K562 (cell line): Measurements from ENCODE around the gene MYL6B. TPM values are rescaled to one million over a fixed set of nuclear protein-coding genes. Genes with fewer than 3 reads are reported as not detected.

Experiments
- EP400 ChIP-seq: fragments of 450-650 bp; IDR thresholded peaks from 2 replicates; pipeline ENCODE4 v1.6.1; 2017; ENCODE audit warnings: antibody characterized with exemption, mild to moderate bottlenecking, moderate library complexity
- GABPB2 ChIP-seq: fragments of 250-450 bp; sonication (Bioruptor Pico); conservative IDR thresholded peaks from 2 replicates; pipeline ENCODE4 v1.5.1; 2021; ENCODE audit warnings: mild to moderate bottlenecking
- GTF2A2 ChIP-seq: IDR thresholded peaks from 2 replicates; pipeline ENCODE4 v1.6.1; 2016; ENCODE audit warnings: mild to moderate bottlenecking, missing genetic modification characterization, missing compliant biosample characterization
- MEF2A ChIP-seq: IDR thresholded peaks from 2 replicates; pipeline ENCODE4 v1.6.1; 2011; ENCODE audit warnings: low read depth, mild to moderate bottlenecking, low read length, moderate library complexity; ENCODE audit not compliant: control insufficient read depth
- NR2F6 ChIP-seq: fragments of 450-650 bp; formaldehyde crosslinking; IDR thresholded peaks from 2 replicates; pipeline ENCODE4 v1.4.0; 2020; ENCODE audit warnings: mild to moderate bottlenecking
- PHF21A ChIP-seq: fragments of 450-650 bp; IDR thresholded peaks from 2 replicates; pipeline ENCODE4 v1.6.1; 2017; ENCODE audit warnings: low read depth, borderline replicate concordance
- POLR2B ChIP-seq: fragments of 450-650 bp; IDR thresholded peaks from 2 replicates; pipeline ENCODE4 v1.6.1; 2018; ENCODE audit warnings: low read depth; ENCODE audit not compliant: partially characterized antibody
- PTTG1 ChIP-seq: fragments of 450-650 bp; IDR thresholded peaks from 2 replicates; pipeline ENCODE4 v1.6.1; 2016; ENCODE audit warnings: low read depth, mild to moderate bottlenecking, missing genetic modification characterization, missing compliant biosample characterization
- PURB ChIP-seq: sonication (generic); formaldehyde crosslinking; IDR thresholded peaks from 2 replicates; pipeline ENCODE4 v1.9.0; 2021; ENCODE audit warnings: low read depth, mild to moderate bottlenecking, missing genetic modification reagents
- RNF2 ChIP-seq: sonication (generic); IDR thresholded peaks from 2 replicates; pipeline ENCODE4 v1.6.1; 2016
- STAT5B ChIP-seq: fragments of 250-450 bp; sonication (Bioruptor Pico); IDR thresholded peaks from 2 replicates; pipeline ENCODE4 v1.8.0; 2021; ENCODE audit warnings: mild to moderate bottlenecking, inconsistent platforms
- WHSC1 ChIP-seq: IDR thresholded peaks from one replicate; pipeline ENCODE4 v1.6.1; 2012; ENCODE audit warnings: low read length, control low read depth, inconsistent platforms
- ZNF24 ChIP-seq: fragments of 450-650 bp; IDR thresholded peaks from 2 replicates; pipeline ENCODE4 v1.6.1; 2016
- ZNF583 ChIP-seq: fragments of 250-450 bp; sonication (Bioruptor Pico); IDR thresholded peaks from 2 replicates; pipeline ENCODE4 v1.4.0; 2020
- ZNF75A ChIP-seq: fragments of 450-650 bp; formaldehyde crosslinking; IDR thresholded peaks from 2 replicates; pipeline ENCODE4 v1.4.0; 2020; ENCODE audit warnings: mild to moderate bottlenecking
- polyA plus RNA-seq, 8 experiments: library from polyadenylated mRNA; depleted of rRNA in 4 of 8; stranded (reverse) in 5 of 8; unstranded in 3 of 8; fragments of >200 nt; fragmentation: Nextera tagmentation in 2 of 8; fragmentation: Illumina TruSeq in 1 of 8; extraction: Ambion mirVana in 2 of 8; extraction: Trizol in 1 of 8; gene quantifications; 2 replicates each; pipeline versions ENCODE4 v1.2.1 to v1.2.3, GENCODE V29; 2011 to 2014; ENCODE audit warnings: inconsistent platforms in 1 of 8, missing spikeins in 1 of 8
- total RNA-seq, 7 experiments: library from RNA; depleted of rRNA in 6 of 7; stranded (reverse); fragments of >200 nt in 6 of 7; fragmentation: Illumina TruSeq in 2 of 7; extraction: Trizol in 2 of 7; gene quantifications; 2 replicates each; pipeline versions ENCODE4 v1.2.1 to v1.2.3, GENCODE V29; 2011 to 2021; ENCODE audit warnings: low replicate concordance in 1 of 7
- TF ChIP-seq, protein P1 (sequence below): fragments of 250-450 bp; sonication (Bioruptor Pico); IDR thresholded peaks from 2 replicates; pipeline ENCODE4 v1.4.0; 2020
- TF ChIP-seq, protein P2 (sequence below): fragments of 150-350 bp; IDR thresholded peaks from 2 replicates; pipeline ENCODE4 v1.6.1; 2014; ENCODE audit warnings: low read depth, mild to moderate bottlenecking, low read length, borderline replicate concordance
- TF ChIP-seq, protein P3 (sequence below), 2 experiments: fragments of 250-450 bp in 1 of 2; fragments of 450-650 bp in 1 of 2; sonication (Bioruptor Pico) in 1 of 2; IDR thresholded peaks; 2 replicates each; pipeline versions ENCODE4 v1.6.1 to v1.8.0; 2016 to 2021; ENCODE audit warnings: mild to moderate bottlenecking in 2 of 2, moderate library complexity in 2 of 2, missing compliant biosample characterization in 1 of 2, missing genetic modification characterization in 1 of 2

MYL6B gene
- total and polyA plus RNA-seq, 9 of the 15 experiments (the other 6 are each of a cell fraction or from before 2014, with no cell fraction given), result 42.8 to 77.3 (median 68.6) TPM

DNA sequence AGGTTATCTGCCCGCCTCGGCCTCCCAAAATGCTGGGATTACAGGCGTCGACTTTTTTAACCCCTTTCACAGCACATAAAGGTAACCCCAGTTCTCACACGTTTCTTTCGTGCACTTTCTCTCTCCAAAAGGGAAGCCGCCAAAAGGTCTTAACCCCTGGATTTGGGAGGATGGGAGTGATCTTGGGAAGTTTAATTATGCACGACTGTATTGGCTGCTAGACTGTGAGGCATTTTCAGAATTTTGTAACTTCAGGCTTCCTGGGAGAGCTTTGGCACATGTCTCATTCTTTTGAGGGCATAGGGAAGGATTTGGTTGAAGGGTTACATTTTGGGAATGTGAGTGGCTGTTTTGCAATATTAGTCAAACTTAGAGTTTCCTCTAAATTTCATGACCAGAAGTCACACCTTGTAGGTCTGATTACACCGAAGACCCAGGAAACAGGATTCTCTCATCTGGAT, 38.3 kb downstream of the MYL6B start (continued):
- TF ChIP-seq, protein P1, sequence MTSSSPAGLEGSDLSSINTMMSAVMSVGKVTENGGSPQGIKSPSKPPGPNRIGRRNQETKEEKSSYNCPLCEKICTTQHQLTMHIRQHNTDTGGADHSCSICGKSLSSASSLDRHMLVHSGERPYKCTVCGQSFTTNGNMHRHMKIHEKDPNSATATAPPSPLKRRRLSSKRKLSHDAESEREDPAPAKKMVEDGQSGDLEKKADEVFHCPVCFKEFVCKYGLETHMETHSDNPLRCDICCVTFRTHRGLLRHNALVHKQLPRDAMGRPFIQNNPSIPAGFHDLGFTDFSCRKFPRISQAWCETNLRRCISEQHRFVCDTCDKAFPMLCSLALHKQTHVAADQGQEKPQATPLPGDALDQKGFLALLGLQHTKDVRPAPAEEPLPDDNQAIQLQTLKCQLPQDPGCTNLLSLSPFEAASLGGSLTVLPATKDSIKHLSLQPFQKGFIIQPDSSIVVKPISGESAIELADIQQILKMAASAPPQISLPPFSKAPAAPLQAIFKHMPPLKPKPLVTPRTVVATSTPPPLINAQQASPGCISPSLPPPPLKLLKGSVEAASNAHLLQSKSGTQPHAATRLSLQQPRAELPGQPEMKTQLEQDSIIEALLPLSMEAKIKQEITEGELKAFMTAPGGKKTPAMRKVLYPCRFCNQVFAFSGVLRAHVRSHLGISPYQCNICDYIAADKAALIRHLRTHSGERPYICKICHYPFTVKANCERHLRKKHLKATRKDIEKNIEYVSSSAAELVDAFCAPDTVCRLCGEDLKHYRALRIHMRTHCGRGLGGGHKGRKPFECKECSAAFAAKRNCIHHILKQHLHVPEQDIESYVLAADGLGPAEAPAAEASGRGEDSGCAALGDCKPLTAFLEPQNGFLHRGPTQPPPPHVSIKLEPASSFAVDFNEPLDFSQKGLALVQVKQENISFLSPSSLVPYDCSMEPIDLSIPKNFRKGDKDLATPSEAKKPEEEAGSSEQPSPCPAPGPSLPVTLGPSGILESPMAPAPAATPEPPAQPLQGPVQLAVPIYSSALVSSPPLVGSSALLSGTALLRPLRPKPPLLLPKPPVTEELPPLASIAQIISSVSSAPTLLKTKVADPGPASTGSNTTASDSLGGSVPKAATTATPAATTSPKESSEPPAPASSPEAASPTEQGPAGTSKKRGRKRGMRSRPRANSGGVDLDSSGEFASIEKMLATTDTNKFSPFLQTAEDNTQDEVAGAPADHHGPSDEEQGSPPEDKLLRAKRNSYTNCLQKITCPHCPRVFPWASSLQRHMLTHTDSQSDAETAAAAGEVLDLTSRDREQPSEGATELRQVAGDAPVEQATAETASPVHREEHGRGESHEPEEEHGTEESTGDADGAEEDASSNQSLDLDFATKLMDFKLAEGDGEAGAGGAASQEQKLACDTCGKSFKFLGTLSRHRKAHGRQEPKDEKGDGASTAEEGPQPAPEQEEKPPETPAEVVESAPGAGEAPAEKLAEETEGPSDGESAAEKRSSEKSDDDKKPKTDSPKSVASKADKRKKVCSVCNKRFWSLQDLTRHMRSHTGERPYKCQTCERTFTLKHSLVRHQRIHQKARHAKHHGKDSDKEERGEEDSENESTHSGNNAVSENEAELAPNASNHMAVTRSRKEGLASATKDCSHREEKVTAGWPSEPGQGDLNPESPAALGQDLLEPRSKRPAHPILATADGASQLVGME (CRISPR knock-in tag), result no peak
- TF ChIP-seq, protein P2, sequence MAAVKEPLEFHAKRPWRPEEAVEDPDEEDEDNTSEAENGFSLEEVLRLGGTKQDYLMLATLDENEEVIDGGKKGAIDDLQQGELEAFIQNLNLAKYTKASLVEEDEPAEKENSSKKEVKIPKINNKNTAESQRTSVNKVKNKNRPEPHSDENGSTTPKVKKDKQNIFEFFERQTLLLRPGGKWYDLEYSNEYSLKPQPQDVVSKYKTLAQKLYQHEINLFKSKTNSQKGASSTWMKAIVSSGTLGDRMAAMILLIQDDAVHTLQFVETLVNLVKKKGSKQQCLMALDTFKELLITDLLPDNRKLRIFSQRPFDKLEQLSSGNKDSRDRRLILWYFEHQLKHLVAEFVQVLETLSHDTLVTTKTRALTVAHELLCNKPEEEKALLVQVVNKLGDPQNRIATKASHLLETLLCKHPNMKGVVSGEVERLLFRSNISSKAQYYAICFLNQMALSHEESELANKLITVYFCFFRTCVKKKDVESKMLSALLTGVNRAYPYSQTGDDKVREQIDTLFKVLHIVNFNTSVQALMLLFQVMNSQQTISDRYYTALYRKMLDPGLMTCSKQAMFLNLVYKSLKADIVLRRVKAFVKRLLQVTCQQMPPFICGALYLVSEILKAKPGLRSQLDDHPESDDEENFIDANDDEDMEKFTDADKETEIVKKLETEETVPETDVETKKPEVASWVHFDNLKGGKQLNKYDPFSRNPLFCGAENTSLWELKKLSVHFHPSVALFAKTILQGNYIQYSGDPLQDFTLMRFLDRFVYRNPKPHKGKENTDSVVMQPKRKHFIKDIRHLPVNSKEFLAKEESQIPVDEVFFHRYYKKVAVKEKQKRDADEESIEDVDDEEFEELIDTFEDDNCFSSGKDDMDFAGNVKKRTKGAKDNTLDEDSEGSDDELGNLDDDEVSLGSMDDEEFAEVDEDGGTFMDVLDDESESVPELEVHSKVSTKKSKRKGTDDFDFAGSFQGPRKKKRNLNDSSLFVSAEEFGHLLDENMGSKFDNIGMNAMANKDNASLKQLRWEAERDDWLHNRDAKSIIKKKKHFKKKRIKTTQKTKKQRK, result no peak
- TF ChIP-seq PTTG1 (tag) (no peak), ZNF75A (CRISPR knock-in tag) (no peak), PURB (no peak), ZNF24 (no peak), GTF2A2 (tag) (no peak), POLR2B (no peak), STAT5B (CRISPR knock-in tag) (no peak), NR2F6 (no peak), ZNF583 (CRISPR knock-in tag) (0 out of 2 replicates have a peak, but pooled peaks have one; percentile 40), MEF2A (no peak), GABPB2 (CRISPR knock-in tag) (no peak), EP400 (no peak), WHSC1 (no peak), RNF2 (no peak), PHF21A (no peak)
- TF ChIP-seq, protein P3, sequence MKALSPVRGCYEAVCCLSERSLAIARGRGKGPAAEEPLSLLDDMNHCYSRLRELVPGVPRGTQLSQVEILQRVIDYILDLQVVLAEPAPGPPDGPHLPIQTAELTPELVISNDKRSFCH (CRISPR knock-in tag; IDR thresholded peaks at IDR 0.05), result no peak
- TF ChIP-seq, protein P3 (tag; IDR thresholded peaks at IDR 0.05), result no peak
